KOPT-K1 (cell line): ENCODE results near the gene ANKAR.

ENCODE experiments used
- H3K27ac ChIP-seq: fragments of 200-600 bp; sonication (generic); 2 replicates; pipeline ENCODE4 v1.5.1; 2016; ENCODE audit warnings: antibody characterized with exemption, mild to moderate bottlenecking, low read depth, low read length; ENCODE audit not compliant: poor library complexity, severe bottlenecking
- H3K36me3 ChIP-seq: fragments of 200-600 bp; sonication (generic); 2 replicates; pipeline ENCODE4 v1.5.1; 2017; ENCODE audit warnings: antibody characterized with exemption, mild to moderate bottlenecking, low read length, moderate library complexity; ENCODE audit not compliant: insufficient read depth
- H3K9me3 ChIP-seq: fragments of 200-600 bp; sonication (generic); 2 replicates; pipeline ENCODE4 v1.5.1; 2017; ENCODE audit warnings: antibody characterized with exemption, low read length, mild to moderate bottlenecking; ENCODE audit not compliant: insufficient read depth, poor library complexity, severe bottlenecking

ANKAR gene

DNA sequence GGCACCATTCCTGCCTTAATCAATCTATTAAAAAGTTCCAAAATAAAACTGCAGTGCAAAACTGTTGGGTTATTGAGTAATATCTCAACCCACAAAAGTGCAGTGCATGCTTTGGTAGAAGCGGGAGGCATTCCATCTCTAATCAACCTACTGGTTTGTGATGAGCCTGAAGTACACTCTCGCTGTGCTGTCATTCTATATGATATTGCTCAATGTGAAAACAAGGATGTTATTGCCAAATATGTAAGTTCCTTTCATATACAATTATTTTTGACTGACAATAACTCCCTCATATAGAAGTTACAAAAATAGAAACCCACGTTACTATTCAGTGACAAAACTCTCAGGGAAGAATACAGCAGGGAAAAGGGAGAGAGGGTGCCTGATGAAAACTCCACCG is 45.1 kb downstream of the ANKAR start:
- Histone ChIP-seq H3K27ac (no peak overlapping the region), H3K9me3 (no peaks in the 10 kb centered on the region), H3K36me3 (no peaks in the 10 kb centered on the region)

DNA sequence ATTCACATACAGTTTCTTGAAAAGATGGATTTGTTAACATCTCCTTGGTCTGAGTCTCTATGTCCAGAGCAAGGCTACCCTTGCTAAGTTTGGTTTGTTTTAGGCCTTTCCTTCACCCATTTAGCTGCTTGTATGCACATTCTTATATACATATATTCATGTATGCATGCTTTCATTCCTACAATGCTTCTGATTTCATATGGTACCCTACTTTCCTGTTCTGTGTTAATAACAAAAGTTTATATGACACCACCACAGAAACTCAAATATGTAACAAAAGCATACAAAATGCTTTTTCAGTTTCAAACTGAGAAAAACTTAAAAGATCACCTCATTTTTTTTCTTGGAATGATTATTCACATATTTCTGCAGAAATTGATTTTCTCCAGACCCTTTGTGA is 48.7 kb downstream of the ANKAR start:
- no peaks in the 10 kb centered on the region for H3K36me3 ChIP-seq
- no peak overlapping the region for H3K27ac ChIP-seq
- H3K9me3 ChIP-seq, result no peaks in the 10 kb centered on the region
